Astrocyte of the spinal cord (primary cell): Measurements from ENCODE around the gene ALG12.

Experiments
- DNase-seq: peaks from one replicate; pipeline ENCODE4 v3.0.0; 2011; ENCODE audit warnings: low read depth, low spot score
- H3K4me3 ChIP-seq: 2 replicates; pipeline ENCODE4 v1.5.1; 2011; ENCODE audit warnings: low read depth, mild to moderate bottlenecking, low read length, moderate library complexity
- in situ Hi-C: cut with HindIII; loops from 2 replicates; pipeline ENCODE4 v1.10.0; 2017; ENCODE audit warnings: low sequenced_read_pairs
- TF ChIP-seq, protein P1 (sequence below): IDR thresholded peaks from 2 replicates; pipeline ENCODE4 v1.5.1; 2012; ENCODE audit warnings: low read depth, mild to moderate bottlenecking, low read length, inconsistent platforms

The ALG12 gene

DNA sequence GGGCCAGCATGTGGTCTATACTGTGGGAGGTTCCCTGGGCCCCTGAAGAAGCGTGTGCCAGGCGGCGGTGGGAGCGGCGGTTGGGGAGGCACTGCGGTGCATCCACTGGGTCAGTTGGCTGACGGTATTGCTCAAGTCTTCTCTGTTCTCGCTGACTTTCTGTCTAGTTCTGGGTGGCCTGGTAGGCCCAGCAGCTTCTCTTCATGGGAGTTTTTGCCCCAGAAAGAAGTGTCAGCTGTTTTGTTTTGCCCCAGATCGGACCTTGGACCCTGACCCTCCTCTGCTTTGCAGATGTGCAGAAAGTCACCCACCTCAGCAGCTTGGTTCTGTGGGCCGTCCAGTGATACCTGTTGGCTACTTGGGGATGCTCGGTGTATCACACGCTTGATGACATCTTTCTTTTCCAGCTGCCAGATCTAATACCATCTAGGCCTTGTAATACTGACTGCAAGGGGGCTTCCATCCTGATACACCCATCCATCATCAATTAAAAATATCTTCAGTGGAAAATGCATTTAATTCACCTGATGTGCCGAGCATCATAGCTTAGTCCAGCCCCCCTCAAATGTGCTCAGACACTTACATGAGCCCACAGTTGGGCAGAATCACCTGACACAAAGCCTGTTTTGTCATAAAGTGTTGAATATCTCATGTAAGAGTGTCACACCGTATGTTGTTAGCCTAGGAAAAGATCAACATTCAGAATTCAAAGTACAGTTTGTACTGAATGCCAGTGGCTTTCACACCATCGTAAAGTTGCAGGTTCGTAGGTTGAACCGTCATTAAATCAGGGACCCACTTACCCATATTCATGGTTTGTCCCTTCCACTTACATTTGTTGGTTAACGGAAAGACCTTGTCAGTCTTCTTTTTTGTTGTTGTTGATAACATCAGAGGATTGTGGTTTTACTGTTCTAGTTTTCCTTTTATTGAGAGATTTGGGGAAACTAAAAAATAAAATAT, 50.7 kb downstream of the ALG12 start:
- TF ChIP-seq, protein P1, sequence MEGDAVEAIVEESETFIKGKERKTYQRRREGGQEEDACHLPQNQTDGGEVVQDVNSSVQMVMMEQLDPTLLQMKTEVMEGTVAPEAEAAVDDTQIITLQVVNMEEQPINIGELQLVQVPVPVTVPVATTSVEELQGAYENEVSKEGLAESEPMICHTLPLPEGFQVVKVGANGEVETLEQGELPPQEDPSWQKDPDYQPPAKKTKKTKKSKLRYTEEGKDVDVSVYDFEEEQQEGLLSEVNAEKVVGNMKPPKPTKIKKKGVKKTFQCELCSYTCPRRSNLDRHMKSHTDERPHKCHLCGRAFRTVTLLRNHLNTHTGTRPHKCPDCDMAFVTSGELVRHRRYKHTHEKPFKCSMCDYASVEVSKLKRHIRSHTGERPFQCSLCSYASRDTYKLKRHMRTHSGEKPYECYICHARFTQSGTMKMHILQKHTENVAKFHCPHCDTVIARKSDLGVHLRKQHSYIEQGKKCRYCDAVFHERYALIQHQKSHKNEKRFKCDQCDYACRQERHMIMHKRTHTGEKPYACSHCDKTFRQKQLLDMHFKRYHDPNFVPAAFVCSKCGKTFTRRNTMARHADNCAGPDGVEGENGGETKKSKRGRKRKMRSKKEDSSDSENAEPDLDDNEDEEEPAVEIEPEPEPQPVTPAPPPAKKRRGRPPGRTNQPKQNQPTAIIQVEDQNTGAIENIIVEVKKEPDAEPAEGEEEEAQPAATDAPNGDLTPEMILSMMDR, result no peak
- DNase-seq, result no peak
- no peak overlapping the region for H3K4me3 ChIP-seq
- in situ Hi-C loops, result no loop called here

DNA sequence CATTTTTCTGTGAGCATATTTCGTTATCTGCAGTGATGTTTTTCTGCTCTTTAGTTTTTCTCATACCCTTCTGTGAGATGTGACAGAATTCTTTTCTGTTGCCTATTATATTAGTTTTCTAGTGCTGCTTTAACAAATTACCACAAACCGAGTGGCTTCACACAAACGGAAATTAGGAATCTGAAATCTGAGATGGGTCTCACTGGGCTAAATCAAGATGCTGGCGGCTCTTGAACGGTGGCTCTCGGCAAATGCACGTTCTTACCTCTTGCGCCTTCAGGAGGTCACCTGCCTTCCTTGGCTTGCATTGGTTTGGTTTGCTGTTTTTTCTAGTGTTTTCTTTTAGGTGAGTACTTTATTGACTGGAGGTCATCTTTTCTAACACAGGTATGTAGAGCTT, 51.6 kb downstream of the ALG12 start:
- no peak overlapping the region for H3K4me3 ChIP-seq
- DNase-seq, result no peak
- in situ Hi-C loops, result no loop called here
- TF ChIP-seq, protein P1, result no peak

DNA sequence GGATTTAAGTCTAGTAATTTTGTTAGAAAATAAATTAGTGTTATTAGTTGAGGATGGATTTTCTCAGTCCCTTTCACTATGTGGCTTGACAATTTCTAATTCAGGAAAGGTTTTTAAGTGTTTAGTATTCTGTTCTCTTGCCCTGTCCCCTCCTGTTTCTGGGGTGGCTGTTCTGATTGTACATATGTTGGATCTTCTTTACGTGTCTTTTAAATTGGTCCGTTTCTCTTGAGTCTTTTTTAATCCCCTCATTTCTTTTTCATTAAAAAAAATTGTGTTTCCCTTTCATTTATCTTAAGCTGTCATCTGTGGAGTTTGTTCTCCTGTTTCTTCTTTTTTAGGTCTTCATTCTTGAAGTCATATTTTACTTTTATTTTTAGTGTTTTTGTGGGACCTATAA, 52.1 kb downstream of the ALG12 start:
- no peak overlapping the region for H3K4me3 ChIP-seq
- DNase-seq, result peak; percentile 8
- TF ChIP-seq, protein P1, result no peak
- in situ Hi-C loops, result no loop called here

DNA sequence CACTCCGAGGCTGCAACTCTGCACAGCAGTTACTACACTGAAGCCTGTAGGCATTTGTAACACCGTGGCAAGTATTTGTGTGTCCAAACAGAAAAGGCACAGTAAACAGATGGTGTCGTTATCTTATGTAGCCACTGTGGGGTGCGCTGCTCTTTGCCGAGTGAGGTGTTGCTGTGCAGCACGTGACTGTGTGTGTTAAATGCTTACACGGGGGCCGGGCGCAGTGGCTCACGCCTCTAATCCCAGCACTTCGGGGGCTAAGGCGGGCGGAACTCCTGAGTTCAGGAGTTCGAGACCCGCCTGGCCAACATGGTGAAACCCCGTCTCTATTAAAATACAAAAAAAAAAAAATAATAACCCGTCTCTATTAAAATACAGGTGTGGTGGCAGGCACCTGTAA, 53.1 kb downstream of the ALG12 start:
- in situ Hi-C loops, result no loop called here
- DNase-seq, result no peak
- no peak overlapping the region for H3K4me3 ChIP-seq
- TF ChIP-seq, protein P1, result no peak

DNA sequence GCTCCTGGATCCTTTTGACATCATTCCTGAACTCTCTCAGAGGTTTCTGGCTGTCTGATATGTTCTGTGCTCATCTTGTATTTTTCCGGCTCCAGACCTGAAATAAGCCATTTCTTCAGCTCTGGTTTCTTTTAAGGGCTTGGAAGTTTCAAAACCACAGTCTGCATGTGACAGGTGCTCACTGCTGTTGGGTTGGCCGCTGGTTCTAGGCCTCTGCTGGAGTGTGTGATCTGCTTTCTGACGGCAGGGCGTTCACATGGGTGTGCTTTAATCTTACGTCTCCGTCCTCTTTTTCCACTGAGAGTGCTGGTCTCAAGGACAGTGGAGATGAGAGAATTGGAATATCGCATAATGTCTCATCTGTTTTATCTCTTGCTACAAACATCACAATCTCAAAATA, 54.3 kb downstream of the ALG12 start:
- in situ Hi-C loops, result no loop called here
- H3K4me3 ChIP-seq, result no peak overlapping the region
- no peak for DNase-seq
- TF ChIP-seq, protein P1, result no peak

DNA sequence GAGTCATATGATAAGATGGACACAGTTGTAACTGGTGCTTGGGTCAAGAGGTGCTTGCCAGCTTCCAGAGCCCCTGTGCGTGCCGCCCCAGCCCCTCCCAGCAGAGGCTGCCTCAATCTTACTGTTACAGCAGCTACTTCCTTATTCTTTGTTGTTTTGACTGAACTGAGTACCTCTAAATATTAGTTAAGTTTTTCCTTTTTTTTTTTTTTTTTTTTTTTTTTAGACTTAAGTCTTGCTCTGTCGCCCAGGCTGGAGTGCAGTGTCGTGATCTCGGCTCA, 55.8 kb downstream of the ALG12 start:
- in situ Hi-C loops, result no loop called here
- DNase-seq, result no peak

More for the DNA sequence above, 55.8 kb downstream of the ALG12 start:
- TF ChIP-seq, protein P1, result no peak
- H3K4me3 ChIP-seq, result no peak overlapping the region
